Measurements from ENCODE around the gene TSR3.

The TSR3 gene

DNA sequence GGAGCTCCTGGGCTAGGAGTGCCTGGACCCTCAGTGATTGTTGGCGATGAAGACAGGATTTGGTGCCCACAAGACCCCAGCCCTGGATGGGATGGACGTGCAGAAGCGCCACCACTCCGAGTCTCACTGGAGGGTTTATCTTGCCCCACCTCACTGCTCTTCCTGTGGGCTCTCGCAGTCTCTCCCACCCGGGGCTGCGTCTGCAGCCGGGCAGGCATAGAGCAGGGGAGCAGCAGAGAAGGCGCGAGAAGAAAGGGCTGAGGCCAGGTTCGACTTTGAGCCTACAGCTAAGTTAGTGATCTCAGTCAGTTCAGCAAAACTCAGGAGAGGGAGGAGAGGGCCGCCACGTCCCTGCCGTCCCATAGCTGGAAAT, 35.7 kb downstream of the TSR3 start:
- Histone ChIP-seq H3K4me3 (replicated peaks; ENCODE audit: insufficient read depth, low read length) (no peak overlapping the region), H3K27me3 (ENCODE audit: insufficient read depth, poor library complexity, severe bottlenecking) (no peaks in the 10 kb centered on the region), H3K27ac (replicated peaks) (no peak overlapping the region)
- DNase-seq (ENCODE audit: low read depth in 1 of 2, low spot score in 1 of 2): no peak
- TF ChIP-seq, protein P1, sequence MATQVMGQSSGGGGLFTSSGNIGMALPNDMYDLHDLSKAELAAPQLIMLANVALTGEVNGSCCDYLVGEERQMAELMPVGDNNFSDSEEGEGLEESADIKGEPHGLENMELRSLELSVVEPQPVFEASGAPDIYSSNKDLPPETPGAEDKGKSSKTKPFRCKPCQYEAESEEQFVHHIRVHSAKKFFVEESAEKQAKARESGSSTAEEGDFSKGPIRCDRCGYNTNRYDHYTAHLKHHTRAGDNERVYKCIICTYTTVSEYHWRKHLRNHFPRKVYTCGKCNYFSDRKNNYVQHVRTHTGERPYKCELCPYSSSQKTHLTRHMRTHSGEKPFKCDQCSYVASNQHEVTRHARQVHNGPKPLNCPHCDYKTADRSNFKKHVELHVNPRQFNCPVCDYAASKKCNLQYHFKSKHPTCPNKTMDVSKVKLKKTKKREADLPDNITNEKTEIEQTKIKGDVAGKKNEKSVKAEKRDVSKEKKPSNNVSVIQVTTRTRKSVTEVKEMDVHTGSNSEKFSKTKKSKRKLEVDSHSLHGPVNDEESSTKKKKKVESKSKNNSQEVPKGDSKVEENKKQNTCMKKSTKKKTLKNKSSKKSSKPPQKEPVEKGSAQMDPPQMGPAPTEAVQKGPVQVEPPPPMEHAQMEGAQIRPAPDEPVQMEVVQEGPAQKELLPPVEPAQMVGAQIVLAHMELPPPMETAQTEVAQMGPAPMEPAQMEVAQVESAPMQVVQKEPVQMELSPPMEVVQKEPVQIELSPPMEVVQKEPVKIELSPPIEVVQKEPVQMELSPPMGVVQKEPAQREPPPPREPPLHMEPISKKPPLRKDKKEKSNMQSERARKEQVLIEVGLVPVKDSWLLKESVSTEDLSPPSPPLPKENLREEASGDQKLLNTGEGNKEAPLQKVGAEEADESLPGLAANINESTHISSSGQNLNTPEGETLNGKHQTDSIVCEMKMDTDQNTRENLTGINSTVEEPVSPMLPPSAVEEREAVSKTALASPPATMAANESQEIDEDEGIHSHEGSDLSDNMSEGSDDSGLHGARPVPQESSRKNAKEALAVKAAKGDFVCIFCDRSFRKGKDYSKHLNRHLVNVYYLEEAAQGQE (IDR thresholded peaks at IDR 0.05; ENCODE audit: insufficient replicate concordance, low read depth): no peak
- TF ChIP-seq GABPA (IDR thresholded peaks at IDR 0.05; ENCODE audit: low read depth) (no peak), POLR2AphosphoS5 (IDR thresholded peaks at IDR 0.05; ENCODE audit: low read depth) (no peak), SPI1 (IDR thresholded peaks at IDR 0.05; ENCODE audit: borderline replicate concordance, low read depth) (no peak)
- TF ChIP-seq, protein P2, sequence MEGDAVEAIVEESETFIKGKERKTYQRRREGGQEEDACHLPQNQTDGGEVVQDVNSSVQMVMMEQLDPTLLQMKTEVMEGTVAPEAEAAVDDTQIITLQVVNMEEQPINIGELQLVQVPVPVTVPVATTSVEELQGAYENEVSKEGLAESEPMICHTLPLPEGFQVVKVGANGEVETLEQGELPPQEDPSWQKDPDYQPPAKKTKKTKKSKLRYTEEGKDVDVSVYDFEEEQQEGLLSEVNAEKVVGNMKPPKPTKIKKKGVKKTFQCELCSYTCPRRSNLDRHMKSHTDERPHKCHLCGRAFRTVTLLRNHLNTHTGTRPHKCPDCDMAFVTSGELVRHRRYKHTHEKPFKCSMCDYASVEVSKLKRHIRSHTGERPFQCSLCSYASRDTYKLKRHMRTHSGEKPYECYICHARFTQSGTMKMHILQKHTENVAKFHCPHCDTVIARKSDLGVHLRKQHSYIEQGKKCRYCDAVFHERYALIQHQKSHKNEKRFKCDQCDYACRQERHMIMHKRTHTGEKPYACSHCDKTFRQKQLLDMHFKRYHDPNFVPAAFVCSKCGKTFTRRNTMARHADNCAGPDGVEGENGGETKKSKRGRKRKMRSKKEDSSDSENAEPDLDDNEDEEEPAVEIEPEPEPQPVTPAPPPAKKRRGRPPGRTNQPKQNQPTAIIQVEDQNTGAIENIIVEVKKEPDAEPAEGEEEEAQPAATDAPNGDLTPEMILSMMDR (IDR thresholded peaks at IDR 0.05; ENCODE audit: insufficient read depth, low read length): no peak

DNA sequence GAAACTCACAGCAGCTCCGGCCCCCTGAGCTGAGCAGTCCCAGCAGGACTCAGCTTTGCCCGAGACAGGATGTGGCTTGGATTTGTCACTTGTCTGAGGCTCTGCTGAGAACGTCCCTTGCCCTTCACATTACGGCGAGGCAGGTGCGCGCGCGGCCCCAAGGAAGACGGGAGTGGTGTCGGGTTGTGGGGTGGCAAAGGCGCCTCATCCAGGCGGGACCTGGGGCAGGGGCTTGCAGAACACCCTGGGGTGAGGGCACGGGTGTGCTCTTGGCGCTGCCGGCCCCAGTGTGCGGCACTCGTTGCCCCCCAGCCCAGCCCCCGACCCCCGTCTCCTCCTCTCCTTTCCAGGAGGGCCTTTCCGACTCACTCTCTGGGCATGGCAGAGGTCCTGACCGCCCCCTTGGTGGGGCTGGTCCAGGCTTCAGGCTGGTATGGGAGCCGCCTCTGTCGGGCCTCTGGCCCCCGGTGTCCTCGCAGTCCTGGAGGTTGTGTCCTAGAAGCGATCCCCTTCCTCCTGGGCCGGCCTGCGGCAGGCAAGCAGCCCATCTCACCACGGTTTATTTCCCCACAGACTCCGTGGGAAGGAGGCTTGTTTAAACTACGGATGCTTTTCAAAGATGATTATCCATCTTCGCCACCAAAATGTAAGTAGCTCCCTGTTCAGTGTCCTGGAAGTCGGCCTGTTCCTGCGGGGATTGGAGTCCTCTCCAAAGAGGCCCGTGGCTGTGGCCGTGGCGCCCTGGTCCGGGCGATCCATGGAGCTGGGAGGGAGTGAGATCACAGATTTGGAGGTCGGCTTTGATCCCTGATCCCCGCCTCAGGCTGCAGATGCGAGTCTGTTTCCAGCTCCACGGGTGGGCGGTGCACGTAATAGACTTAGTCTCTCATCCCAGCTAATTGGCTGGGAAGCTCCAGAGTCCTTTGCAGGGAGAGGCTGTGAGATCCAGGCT, 36.3 kb downstream of the TSR3 start:
- no peak for TF ChIP-seq GABPA (IDR thresholded peaks at IDR 0.05; ENCODE audit: low read depth)
- TF ChIP-seq, protein P2 (IDR thresholded peaks at IDR 0.05; ENCODE audit: insufficient read depth, low read length): no peak
- no peak for TF ChIP-seq SPI1 (IDR thresholded peaks at IDR 0.05; ENCODE audit: borderline replicate concordance, low read depth)
- TF ChIP-seq, protein P1 (IDR thresholded peaks at IDR 0.05; ENCODE audit: insufficient replicate concordance, low read depth): no peak
- no peak for TF ChIP-seq POLR2AphosphoS5 (IDR thresholded peaks at IDR 0.05; ENCODE audit: low read depth)

DNA sequence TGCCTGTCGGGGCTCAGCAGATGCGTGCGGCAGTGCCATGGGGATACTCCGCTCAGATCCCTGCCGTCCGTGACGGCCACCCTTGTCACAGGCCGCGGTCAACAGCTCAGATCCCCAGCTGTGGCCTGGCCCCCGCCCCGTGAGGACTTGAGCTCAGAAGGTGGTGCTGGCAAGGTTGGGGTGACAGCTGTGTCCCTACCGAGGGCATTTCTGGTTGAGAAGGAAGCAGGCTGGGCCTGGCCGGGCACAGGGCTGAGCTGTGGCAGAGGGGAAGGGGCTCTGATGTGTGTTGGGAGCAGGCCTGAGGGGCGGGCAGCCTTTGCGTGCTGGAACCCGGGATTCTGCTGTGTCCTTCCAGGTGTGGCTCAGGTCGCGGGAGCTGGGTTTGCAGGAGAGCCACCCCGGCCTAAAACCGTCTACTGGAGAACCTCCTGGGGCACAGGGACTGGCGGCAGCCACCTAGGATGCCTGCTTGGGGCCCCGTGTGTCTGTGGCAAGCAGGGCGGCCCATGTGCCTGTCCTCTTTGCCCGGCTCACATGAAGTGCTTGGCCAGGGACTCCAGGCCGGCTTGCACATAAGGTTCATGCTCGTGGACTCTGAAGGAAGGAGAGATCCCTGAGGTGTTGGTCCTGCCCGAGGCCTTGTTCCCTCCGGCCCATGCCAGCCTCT, 37.1 kb downstream of the TSR3 start:
- H3K4me3 ChIP-seq (replicated peaks; ENCODE audit: insufficient read depth, low read length): no peak overlapping the region
- DNase-seq (ENCODE audit: low read depth in 1 of 2, low spot score in 1 of 2): no peak
- no peaks in the 10 kb centered on the region for H3K27me3 ChIP-seq (ENCODE audit: insufficient read depth, poor library complexity, severe bottlenecking)
- TF ChIP-seq, protein P2 (IDR thresholded peaks at IDR 0.05; ENCODE audit: insufficient read depth, low read length): no peak
- no peak for TF ChIP-seq SPI1 (IDR thresholded peaks at IDR 0.05; ENCODE audit: borderline replicate concordance, low read depth)
- no peak for TF ChIP-seq POLR2AphosphoS5 (IDR thresholded peaks at IDR 0.05; ENCODE audit: low read depth)
- TF ChIP-seq GABPA (IDR thresholded peaks at IDR 0.05; ENCODE audit: low read depth): no peak
- TF ChIP-seq, protein P1 (IDR thresholded peaks at IDR 0.05; ENCODE audit: insufficient replicate concordance, low read depth): no peak
- H3K27ac ChIP-seq (replicated peaks): no peak overlapping the region

More for the DNA sequence above, 36.3 kb downstream of the TSR3 start:
- no peak overlapping the region for H3K4me3 ChIP-seq (replicated peaks; ENCODE audit: insufficient read depth, low read length)
- H3K27me3 ChIP-seq (ENCODE audit: insufficient read depth, poor library complexity, severe bottlenecking): no peaks in the 10 kb centered on the region
- H3K27ac ChIP-seq (replicated peaks): no peak overlapping the region
- DNase-seq (ENCODE audit: low read depth in 1 of 2, low spot score in 1 of 2): no peak

All from HL-60 (cell line).